ENCODE measurements around the gene DYNC1I2.
"Not testable (repeated sequence)": the region's sequence is repeated elsewhere in the genome, so short reads cannot be mapped to it uniquely, and the experiment has no call there.

The DYNC1I2 gene

DNA sequence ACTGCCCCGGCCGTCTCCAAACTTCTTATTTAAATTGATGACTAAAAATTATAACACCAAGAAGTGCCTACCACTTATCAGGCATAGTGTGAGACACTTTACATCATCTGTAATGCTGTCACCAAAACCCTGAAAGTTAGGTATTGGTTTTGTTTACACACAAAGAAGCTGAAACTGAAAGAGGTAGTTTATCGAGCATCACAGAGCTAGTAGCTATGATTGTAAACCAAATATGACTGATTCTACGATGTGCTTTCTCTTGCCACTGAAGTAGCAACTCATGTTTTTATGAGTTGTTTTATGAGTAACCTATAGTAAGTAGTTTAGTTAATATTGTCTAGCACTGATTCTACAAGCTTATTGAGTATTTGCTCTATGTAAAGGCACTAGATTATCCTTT, 31.5 kb downstream of the DYNC1I2 start:
- no peak for DNase-seq (ENCODE audit: low read depth)

DNA sequence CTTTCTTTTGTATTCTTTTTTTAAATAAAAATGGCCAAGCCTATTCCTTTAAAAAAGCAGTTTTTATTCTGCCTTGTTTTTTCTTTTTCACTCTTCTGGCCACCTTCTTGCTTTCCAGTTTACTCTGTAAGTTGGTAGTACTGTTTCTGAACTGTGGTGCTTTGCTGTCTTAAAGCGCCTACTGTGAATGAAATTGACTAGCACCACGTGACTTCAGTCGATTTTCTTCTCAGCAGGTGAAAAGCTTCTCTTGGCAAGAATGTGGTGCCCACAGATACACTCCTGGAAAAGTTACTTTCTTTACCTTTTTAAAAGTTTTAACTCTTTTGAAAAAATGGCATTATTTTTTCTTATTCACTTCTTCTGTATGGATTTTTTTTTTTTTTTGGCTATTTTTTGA, 32.4 kb downstream of the DYNC1I2 start:
- DNase-seq (ENCODE audit: low read depth): no peak

DNA sequence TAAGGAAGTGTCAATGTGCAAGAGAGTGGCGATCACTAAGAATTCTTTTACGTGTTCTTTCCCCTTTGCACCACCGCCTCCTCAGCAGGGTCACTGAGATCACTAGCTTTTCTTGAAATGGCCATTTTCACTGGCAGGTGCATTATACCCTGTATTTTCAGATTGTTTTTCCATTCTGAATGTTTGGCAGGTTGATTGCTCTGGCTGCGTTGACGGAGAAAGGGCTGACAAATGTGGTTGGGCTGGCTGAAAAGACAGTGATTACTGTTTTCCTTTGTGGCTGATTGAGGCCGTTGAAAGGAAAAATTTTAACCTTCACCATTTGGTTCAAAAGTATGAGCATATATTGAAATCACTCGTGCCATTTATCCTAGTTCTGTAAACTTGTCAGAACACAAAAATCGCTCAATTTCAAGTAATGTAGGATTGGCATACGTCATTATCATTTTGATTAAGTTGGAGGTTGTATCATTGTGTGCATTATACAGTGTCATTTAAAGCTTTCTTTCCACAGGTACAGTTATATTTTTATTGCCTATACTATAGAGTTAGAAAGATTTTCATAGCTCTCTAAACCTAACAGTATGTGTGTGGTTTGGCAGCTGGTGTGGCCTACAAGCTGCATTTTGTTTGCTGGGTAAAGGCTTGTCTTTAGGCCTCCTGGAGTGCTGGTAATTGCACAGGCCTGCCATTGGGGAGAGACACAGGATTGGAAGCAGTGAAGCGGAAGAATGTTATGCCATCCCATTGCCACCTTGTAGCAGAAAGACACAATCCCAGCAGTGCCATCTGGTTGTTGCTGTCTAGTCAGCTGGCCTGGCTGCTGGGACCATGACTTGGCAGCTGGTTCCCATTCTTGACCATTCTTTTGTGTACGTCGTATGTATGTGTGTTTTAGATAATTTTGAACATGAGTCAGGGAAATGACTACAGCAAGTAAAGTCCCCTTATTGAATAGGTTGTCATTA, 36.7 kb downstream of the DYNC1I2 start:
- DNase-seq (ENCODE audit: low read depth): no peak

DNA sequence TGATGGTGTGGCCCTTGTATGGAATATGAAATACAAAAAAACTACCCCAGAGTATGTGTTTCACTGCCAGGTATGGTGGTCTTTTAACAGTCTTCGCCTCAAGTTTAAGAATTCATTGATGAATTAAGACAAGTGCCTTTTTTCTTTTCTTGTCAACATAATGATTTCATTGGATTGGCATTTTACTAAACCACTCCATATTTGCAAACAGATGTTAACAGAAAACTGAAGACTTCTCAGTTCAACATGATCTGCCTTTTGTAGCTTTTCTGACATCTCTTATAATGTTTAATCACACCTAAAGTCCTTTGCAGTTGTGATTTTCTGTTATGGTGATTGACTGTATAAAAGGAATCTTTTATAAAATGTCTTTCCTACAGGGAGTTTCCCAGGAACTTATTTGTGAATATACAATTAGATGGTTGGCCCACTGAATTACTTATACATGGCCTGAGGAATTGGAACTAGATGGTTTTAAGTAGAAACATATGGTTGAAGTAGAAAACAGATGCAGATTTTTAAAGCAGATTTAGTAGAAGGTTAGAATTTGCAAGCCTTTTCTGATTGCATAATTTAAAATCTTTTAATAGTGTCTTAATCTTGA, 39.7 kb downstream of the DYNC1I2 start:
- DNase-seq (ENCODE audit: low read depth): no peak

DNA sequence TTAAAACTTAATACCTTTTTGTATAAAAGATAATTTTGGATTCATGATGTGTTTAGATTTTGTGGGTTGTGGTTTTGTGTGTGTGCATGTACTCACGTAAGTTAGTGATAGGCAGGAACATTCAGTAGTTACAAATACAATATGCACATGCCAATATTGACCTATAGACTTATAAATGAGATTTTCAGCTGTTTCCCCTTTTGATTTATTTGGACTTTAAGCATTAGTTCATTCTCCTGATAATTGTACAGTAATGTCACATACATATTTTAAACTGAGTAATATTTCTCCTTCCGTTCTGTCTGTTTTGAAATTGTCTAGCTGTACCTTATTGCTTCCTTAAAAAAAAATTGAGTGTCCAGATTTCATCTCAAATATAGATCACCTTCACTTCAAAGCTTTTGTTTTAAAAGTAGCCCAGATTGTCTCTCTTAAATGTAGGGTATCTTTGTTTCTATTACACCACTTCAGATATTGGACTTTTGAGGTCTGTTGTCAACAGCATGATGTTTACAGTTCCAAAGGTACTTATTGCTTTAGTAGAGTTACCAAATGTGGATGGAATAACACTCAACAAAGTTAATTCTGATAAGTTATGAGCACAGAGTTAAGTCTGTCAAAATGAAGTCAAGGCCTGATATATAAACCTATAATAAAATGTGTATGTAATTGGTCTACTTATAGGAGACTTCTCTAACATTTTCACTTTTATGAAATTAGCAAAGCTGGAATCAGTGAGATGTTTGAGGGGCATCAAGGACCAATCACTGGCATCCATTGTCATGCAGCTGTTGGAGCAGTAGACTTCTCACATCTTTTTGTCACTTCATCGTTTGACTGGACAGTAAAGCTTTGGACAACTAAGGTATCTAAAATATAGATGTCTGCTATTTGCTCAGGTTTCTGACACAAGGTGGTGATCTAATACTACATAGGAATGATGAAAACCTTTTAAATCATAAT, 42.0 kb downstream of the DYNC1I2 start:
- DNase-seq (ENCODE audit: low read depth): no peak

DNA sequence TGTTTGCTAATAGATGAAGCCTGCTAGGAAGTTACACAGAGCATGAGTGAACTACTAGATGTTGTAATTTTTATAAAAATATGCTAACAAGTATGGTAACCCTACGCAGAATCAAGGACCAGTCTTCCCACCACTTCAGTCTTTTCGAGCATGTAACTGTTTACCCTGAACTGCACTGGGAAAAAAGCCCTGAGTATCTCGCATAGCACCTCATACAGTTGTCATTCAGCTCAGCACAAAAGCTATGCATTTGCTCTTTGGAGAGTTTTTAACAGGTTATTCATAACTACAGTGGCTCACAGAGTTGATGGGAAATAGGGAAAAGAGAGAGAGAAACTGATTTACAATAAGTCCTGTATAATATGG, 42.7 kb downstream of the DYNC1I2 start:
- DNase-seq (ENCODE audit: low read depth): no peak

DNA sequence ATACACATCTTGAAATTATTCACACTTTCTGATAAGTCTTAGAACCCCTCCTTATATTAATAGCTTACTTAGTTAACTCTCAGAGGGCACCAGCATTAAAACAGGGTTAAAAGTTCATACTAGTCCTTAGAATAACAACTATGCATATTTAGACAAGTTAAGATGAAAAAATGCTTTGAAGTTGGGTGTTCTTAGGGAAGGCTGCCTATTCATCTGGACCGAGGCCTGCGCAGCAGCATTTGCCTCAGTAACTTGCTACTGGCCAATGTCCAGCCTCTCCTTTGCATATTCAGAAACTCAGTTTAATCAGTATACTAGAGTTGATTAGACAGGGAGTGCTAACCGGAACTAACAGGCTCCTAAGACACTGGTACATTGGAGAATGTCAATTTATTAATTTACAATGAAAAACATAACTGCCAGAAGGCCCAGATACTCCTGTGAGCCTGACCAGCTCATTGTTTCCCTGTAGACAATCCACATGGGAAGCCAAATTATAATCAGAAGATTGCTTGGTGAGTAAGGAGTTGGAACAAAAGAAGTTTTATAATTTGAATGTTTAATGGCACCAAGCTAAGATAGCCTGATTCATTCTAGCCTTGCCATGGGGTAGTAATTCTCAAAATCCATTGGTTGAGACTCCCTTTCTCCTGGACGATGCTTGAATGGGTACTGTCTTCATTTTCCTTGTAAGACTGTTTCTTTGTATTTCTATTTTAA, 48.9 kb downstream of the DYNC1I2 start:
- DNase-seq (ENCODE audit: low read depth): no peak

DNA sequence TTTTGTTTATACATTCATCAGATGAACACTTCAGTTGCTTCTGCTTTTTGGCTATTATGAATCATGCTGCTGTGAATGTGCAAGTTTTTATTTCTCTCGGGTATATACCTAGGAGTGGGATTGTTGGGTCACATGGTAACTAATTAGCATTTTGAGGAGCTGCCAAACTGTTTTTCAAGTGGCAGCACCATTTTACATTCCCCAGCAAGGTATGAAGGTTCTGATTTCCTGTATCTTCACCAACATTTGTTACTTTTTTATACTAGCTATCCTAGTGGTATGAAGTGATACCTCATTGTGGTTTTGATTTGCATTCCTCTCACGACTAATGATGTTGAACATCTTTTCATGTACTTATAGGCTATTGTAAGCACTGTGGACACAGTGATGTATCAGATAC, 53.9 kb downstream of the DYNC1I2 start:
- no peak for DNase-seq (ENCODE audit: low read depth)

DNA sequence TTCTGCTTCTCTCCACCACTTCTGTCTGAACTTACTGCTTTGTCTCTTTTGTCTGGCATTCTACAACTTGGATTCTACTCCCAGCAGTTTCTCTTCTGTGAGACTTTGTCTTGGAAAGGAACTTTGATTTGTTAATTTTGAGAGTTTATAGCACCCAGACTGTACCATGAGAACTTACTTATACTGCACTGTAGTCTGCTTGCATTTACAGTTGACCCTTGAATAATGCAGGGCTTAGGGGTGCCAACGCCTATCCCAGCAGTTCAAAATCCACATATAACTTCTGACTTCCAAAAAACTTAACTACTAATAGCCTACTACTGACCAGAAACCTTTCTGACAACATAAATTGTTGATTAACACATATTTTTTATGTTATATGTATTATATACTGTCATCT, 55.5 kb downstream of the DYNC1I2 start:
- DNase-seq (ENCODE audit: low read depth): no peak

DNA sequence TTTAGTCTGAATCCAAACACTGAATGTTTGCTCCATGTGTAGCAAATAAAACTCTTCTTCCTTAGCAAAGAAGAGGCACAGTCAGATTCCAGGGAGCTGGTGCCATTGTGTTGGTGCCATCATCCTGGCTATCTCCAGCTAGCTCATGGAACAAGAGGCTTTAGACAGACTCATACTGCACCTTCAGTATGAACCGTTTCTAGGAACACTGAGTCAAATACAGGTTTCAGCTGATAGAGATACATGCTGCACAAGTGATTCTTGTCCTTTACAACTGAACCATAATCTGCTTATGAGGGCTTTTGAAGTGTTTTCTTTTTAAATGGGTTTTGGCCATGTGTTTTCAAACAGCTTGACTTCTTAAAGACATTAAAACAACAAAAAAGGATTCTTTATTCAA, 57.9 kb downstream of the DYNC1I2 start:
- DNase-seq (ENCODE audit: low read depth): no peak

DNA sequence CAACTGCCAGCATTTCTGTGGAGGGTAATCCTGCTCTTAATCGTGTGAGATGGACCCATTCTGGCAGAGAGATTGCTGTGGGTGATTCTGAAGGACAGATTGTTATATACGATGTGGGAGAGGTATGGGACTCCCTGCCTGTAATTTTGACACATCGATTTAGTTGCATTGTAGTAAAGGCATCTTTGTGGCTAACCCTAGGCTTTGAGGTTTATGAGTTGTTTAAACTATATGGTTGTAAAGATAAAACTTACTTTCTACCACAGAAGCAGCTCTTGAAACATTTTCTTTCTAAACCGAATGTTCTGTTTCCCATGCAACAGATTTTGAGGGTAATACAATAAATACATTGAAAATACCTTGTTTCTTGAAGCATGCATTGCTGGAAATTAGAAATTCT, 58.5 kb downstream of the DYNC1I2 start:
- no peak for DNase-seq (ENCODE audit: low read depth)

DNA sequence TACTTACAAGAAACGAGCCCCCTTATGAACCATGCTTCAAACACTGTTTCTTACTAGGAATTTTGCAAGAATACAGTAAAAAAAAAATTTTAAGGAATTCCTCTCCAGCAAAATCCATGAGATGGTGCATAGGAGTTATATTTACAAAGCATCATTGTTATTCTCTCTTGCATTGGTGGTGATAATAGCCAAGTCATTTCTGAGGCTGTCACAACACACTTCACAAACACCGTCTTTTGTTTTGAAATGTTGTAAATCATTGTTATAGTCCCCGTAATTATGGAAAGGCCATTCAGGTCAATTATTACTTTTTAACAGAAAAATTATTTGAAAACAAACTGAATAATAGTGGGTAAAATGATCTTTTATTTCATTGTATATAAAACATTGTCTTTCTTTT, 60.1 kb downstream of the DYNC1I2 start:
- DNase-seq (ENCODE audit: low read depth): no peak

DNA sequence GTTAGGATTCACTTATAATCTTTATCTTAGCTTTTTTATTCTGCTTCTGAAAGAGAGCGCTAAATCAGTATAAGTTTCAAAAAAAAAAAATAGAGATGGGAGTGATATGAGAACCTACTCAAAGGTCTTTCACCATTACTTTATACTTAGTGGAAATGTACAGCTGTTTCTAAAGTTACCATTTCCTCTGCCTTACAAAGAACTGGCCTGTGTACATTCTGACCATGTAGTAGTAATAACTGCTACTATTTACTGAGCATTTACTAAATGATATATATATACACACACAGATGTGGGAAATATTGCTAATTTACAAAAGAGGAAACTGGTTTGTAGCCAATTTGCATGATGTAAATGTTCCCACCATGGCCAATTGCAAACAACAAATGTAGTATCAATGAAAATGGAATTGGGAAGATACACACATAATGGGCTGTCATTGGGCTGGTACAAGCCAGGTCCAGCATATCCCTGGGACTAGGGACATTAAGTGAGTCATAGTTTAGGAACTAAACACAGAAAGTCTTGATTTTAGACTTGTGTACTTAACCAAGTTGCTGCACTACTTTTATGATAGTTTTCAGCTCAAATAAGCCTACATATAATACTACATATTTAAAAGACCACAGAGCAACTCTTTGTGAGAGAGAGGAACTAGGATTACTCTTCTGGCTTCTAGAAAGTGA, 67.1 kb downstream of the DYNC1I2 start:
- no peak for DNase-seq (ENCODE audit: low read depth)

DNA sequence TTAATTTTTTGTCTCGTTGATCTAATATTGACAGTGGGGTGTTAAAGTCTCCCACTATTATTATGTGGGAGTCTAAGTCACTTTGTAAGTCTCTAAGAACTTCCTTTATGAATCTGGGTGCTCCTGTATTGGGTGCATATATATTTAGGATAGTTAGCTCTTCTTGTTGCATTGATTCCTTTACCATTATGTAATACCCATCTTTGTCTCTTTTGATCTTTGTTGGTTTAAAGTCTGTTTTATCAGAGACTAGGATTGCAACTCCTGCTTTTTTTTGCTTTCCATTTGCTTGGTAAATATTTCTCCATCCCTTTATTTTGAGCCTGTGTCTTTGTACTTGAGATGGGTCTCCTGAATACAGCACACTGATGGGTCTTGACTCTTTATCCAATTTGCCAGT, 71.5 kb downstream of the DYNC1I2 start:
- DNase-seq (ENCODE audit: low read depth): not testable (repeated sequence)

DNA sequence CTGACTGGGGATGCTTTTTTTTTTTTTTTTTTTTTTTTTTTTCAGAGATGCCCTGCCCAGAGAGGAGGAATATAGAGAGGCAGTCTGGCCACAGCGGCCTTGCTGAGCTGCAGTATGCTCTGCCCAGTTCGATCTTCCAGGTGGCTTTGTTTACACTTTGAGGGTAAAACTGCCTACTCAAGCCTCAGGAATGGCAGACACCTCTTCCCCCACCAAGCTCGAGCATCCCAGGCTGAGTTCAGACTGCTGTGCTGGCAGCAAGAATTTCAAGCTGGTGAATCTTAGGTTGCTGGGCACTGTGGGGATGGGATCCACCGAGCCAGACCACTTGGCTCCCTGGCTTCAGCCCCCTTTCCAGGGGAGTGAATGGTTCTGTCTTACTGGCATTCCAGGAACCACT, 73.9 kb downstream of the DYNC1I2 start:
- not testable (repeated sequence) for DNase-seq (ENCODE audit: low read depth)

DNA sequence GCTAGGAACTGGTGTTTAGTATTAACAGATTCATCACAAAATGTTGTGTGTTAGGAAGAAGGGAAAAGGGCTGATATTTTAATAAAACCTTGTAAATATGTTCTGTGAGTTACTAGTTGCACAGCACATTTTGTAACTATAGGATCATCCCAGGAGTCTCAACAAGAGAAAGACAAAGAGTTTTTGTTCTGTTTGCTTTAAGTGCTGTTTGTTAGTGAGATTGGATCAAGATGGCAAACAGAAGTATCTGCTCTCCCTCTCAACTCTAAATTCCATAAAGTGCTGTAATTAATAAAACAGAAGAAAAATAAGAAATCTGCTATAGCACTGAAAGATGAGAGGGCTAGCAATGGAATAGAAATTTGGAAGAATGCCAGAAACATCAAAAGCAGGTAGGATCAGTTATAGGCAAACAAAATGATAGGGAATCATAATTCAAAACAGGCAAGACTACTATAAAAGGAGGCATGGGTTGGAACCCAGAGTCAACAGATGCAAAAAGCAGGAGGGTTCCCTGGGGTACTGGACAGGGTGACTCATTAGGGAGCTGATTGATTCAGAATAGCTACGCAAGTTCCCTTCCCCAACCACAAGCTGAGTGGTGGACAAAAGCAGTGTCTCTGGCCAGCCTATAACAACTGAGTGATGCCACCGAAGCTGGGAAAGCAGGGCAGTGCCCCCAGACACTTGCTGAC, 75.8 kb downstream of the DYNC1I2 start:
- DNase-seq (ENCODE audit: low read depth): no peak

DNA sequence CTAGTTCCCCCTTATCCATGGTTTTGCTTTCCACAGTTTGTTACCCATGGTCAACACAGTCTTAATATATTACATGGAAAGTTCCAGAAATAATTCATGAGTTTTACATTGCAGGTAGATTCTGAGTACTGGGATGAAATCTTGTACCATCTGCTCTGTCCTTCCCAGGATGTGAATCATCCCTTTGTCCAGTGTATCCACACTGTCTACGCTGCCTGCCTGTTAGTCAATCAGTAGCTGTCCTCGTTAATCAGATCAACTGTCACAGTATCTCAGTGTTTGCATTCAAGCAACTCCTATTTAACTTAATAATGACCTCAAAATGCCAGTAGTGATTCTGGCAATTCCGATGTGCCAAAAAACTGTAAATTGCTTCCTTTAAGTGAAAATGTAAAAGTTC, 76.3 kb downstream of the DYNC1I2 start:
- DNase-seq (ENCODE audit: low read depth): no peak

DNA sequence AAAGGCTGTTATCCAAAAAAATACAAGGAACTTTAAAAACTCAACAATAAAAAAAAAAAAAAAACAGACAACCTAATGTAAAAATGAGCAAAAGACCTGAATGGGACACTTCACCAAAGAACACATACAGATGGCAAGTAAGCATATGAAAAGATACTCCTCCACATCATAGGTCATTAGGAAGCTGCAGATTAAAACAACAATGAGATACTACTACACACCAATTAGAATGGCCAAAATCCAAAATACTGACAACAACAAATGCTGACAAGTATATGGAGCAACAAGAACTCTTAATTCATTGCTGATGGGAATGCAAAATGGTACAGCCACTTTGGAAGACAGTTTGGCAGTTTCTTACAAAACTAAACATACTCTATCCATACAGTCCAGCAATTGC, 84.2 kb downstream of the DYNC1I2 start:
- no peak for DNase-seq (ENCODE audit: low read depth)

DNA sequence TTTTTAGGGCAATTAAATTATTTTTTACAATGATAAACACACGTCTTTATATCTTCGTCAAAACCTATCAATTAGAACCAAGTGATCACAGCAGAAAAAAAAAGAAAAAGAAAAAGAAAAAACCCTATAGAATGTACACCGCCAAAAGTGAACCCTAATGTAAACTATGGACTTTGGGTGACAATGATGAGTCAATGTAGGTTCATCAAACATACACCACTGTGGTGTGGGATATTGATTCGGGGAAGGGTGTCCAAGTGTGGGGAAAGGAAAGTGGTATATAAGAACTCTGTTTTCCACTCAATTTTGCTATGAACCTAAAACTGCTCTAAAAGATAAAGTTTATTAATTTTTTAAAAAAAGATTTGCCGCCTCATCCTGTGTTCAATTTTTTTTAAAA, 85.1 kb downstream of the DYNC1I2 start:
- DNase-seq (ENCODE audit: low read depth): no peak

DNA sequence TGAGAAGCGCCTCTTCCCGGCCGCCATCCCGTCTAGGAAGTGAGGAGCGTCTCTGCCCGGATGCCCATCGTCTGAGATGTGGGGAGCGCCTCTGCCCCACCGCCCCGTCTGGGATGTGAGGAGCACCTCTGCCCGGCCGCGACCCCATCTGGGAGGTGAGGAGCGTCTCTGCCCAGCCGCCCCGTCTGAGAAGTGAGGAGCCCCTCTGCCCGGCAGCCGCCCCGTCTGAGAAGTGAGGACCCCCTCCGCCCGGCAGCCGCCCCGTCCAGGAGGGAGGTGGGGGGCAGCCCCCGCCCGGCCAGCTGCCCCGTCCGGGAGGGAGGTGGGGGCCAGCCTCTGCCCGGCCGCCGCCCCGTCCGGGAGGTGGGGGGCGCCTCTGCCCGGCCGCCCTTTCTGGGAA, 87.3 kb downstream of the DYNC1I2 start:
- not testable (repeated sequence) for DNase-seq (ENCODE audit: low read depth)

DNA sequence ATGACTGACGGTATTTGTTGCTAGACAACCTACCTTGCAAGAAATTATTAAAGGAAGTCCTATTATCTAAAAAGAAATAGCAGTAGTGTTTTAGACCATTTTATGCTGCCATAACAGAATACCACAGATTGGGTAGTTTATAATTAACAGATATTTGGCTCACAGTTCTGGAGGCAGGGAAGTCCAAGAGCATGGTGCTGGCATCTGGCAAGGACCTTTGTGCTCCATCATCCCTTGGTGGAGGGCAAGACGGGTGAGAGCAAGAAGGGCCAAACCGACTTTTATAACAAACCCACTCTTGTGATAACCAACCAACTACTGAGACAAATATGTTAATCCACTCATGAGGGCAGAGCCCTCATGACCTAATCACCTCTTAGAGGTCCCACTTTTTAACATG, 91.2 kb downstream of the DYNC1I2 start:
- no peak for DNase-seq (ENCODE audit: low read depth)

All from stimulated activated CD8-positive, alpha-beta memory T cell treated with anti-CD3 and anti-CD28 coated beads, Interleukin-12 subunit alpha, Interleukin-12 subunit beta, amount 100 ng/mL, for 4 hours (primary cell).